ENCODE measurements around the gene PRCP.

Gene PRCP

DNA sequence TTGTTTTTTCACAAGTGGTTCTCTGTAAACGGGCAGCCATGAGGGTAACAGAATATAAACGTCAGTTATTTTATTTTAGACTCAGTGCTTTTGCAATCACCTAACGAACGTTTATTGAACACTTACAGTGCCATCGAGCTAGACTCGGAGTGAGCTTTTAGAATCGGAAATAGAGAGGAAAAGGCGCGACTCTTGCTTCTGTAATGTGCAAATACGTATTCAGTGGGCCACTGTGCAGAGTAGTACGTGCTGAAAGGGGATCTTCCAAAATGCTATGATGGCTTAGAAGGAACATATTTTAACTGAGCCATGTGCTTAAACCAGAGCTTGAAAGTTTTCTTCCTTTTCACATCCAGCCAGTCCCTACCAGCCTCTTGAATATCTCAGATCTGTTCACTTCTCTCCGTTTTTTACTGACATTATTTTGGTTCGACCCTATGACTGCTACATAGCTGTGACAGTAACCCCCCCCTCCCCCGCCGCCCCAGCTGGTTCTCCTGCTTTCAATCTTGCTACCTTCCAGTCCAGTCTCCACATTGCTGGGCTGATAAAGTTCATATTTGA is 1.8 kb upstream of the PRCP start:
- DNase-seq (ENCODE audit: low spot score), result no peak
- in situ Hi-C loops (cut with MboI; ENCODE audit: low pct_unique_long_range_greater_than_20kb, low sequenced_read_pairs, unreplicated experiment), result loop anchor here (10.0 kb wide), 2 partner anchors 173 to 343 kb away; partner anchors contain the start of gene RAB30
- TF ChIP-seq, protein P1, sequence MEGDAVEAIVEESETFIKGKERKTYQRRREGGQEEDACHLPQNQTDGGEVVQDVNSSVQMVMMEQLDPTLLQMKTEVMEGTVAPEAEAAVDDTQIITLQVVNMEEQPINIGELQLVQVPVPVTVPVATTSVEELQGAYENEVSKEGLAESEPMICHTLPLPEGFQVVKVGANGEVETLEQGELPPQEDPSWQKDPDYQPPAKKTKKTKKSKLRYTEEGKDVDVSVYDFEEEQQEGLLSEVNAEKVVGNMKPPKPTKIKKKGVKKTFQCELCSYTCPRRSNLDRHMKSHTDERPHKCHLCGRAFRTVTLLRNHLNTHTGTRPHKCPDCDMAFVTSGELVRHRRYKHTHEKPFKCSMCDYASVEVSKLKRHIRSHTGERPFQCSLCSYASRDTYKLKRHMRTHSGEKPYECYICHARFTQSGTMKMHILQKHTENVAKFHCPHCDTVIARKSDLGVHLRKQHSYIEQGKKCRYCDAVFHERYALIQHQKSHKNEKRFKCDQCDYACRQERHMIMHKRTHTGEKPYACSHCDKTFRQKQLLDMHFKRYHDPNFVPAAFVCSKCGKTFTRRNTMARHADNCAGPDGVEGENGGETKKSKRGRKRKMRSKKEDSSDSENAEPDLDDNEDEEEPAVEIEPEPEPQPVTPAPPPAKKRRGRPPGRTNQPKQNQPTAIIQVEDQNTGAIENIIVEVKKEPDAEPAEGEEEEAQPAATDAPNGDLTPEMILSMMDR (IDR thresholded peaks at IDR 0.05; ENCODE audit: extremely low read depth, insufficient read depth, missing control alignments), result no peak

DNA sequence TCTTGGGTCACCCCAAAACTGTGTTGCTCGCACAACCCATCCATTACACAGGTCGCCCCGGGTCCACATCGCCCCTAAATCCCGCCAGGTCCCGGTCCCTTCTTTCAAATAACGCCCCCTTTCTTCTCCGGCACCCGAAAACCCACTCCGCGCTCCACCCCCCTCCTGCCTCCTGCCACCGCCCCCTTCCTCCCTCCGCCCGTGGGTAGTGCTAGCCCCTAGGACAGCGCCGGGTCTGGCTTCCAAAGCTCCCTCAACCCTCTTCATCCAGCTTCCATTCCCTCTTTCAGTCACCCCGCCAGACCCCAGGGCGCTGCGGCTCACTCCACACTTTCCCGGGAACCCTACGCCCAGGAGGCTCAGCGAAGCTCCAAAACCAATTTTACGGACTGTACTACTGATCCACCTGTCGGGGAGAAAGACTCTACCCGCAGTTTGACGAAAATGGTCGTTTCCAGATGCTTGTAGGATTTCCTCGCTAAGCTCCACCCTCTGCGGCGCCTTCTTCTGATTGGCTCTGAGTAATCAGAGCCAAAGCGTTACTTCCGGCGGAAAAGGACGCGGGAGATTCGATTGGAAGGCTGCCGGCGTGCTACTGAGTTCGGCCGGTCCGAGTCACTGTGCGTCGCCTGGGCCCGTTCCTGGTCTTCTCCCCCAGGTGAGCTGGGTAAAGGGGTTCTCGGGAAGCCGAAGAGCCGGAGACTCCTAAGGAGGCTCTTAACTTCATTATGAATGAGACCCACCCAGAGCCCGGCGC is 1.1 kb upstream of the PRCP start, which contains the start of gene DDIAS:
Gene DDIAS, plus strand, starts transcription at position 572 of the 757 bp plus-strand sequence. CDS start 13,003 bp downstream, outside the sequence.
- TF ChIP-seq, protein P1 (IDR thresholded peaks at IDR 0.05; ENCODE audit: extremely low read depth, insufficient read depth, missing control alignments), result no peak
- DNase-seq (ENCODE audit: low spot score), result peak; percentile 89
- in situ Hi-C loops (cut with MboI; ENCODE audit: low pct_unique_long_range_greater_than_20kb, low sequenced_read_pairs, unreplicated experiment), result loop anchor here (10.0 kb wide), 2 partner anchors 173 to 343 kb away; partner anchors contain the start of gene RAB30

DNA sequence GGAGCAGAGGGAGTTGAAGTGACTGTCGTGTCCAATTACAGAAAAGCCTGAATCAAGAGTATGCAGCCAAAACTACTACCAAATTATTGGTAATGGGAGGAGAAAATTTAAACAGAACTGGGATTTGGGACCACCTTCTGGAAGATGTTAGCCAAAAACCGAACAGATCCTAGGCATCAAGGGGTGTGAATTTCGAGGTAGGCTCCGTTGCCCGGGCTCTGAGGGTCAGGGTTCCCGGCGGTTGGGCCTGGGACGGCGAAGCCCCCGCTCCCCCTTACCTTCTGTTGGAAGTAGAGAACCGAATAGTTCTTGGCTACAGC is 313 bp downstream of the PRCP start:
- DNase-seq (ENCODE audit: low spot score), result no peak
- in situ Hi-C loops (cut with MboI; ENCODE audit: low pct_unique_long_range_greater_than_20kb, low sequenced_read_pairs, unreplicated experiment), result loop anchor here (10.0 kb wide), 2 partner anchors 175 to 345 kb away; partner anchors contain the start of gene RAB30
- TF ChIP-seq, protein P1 (IDR thresholded peaks at IDR 0.05; ENCODE audit: extremely low read depth, insufficient read depth, missing control alignments), result no peak

DNA sequence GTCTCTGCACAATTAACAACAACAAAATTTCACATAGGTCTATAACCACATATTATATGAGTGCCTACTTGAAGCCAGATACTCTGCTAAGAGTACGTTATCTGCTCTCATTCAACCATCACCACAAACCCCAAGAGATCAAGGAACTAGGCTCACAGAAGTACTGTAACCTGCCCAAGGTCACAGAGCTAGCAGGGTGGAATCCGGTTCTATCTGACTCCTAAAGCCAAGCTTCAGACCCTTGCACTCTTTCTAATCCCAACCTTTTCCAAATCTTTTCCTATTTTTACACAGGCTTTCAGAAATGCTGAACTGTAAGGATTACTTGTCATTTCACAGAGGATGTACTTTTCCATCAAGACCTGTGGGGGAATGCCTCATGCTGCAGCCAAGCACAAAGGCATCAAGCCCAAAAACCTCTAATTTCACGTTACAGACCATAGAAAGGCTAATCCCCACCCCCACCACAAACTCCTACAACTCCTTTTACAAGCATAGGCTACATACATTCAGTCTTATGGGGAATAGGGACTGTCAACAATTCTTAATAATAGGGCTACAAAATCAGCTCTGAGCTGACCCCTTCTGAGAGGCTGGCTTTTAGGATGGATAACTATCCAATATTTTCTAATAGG is 927 bp downstream of the PRCP start:
- in situ Hi-C loops (cut with MboI; ENCODE audit: low pct_unique_long_range_greater_than_20kb, low sequenced_read_pairs, unreplicated experiment), result no loop called here
- DNase-seq (ENCODE audit: low spot score), result no peak
- TF ChIP-seq, protein P1 (IDR thresholded peaks at IDR 0.05; ENCODE audit: extremely low read depth, insufficient read depth, missing control alignments), result no peak

DNA sequence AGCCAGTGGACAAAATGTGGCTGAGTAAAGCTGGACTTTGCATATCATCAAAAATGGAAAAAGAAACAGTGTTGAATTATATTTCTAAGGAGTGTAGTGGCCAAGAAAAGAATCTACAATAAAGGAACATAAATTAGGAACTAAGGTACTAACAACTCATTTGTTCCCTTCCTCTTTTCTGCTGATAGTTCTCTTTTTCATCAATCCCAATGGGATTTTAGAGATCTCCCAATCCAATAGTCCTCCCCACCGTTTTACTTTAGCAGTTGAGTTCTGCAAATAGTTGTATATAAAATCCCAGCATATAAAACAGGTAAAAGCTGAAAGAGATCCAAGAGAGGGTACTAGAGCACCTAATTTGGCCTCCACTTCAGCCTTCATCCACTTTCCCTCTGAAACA is 2.0 kb downstream of the PRCP start:
- in situ Hi-C loops (cut with MboI; ENCODE audit: low pct_unique_long_range_greater_than_20kb, low sequenced_read_pairs, unreplicated experiment), result no loop called here
- TF ChIP-seq, protein P1 (IDR thresholded peaks at IDR 0.05; ENCODE audit: extremely low read depth, insufficient read depth, missing control alignments), result no peak
- no peak for DNase-seq (ENCODE audit: low spot score)

DNA sequence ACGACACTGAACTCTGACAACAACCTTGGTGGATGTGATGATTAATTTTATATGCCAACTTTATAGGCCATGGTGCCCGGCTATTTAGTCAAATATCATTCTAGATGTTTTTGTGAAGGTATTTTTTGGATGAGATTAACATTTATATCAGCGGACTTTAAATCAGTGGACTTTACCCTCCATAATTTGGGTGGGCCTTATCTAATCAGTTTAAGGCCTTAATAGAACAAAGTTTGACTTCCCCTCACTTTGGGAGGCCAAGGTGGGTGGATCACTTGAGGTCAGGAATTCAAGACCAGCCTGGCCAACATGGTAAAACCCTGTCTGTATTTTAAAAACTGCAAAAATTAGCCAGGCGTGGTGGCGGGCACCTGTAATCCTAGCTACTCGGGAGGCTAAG is 4.0 kb downstream of the PRCP start:
- DNase-seq (ENCODE audit: low spot score), result no peak
- in situ Hi-C loops (cut with MboI; ENCODE audit: low pct_unique_long_range_greater_than_20kb, low sequenced_read_pairs, unreplicated experiment), result no loop called here
- TF ChIP-seq, protein P1 (IDR thresholded peaks at IDR 0.05; ENCODE audit: extremely low read depth, insufficient read depth, missing control alignments), result no peak

Measured in GM13977 (cell line).